Uterus (tissue), 4 donors: Measurements from ENCODE around the gene PSMD8. TPM values are rescaled to one million over a fixed set of nuclear protein-coding genes. Genes with fewer than 3 reads are reported as not detected.

Experiments
- DNase-seq, 2 donors: peaks; one replicate each; pipeline ENCODE4 v3.0.0-alpha.2; 2019 to 2020
- H3K27ac ChIP-seq, 2 donors: fragments of 200-600 bp; sonication (generic); 1 replicate in 1 of 2; 2 replicates in 1 of 2; pipeline ENCODE4 v1.5.1; 2016 to 2018
- H3K27me3 ChIP-seq, 2 donors: fragments of 200-600 bp; sonication (generic); one replicate each; pipeline ENCODE4 v1.5.1; 2018 to 2019; ENCODE audit warnings: control low read depth in 1 of 2
- H3K36me3 ChIP-seq, 2 donors: fragments of 200-600 bp; sonication (generic); one replicate each; pipeline ENCODE4 v1.5.1; 2019; ENCODE audit warnings: control low read depth in 1 of 2
- H3K4me1 ChIP-seq, 2 donors: fragments of 200-600 bp; sonication (generic); one replicate each; pipeline ENCODE4 v1.5.1; 2018 to 2019; ENCODE audit warnings: control low read depth in 1 of 2
- H3K4me3 ChIP-seq, 2 donors: fragments of 200-600 bp; sonication (generic); 1 replicate in 1 of 2; 2 replicates in 1 of 2; pipeline ENCODE4 v1.5.1; 2018 to 2019; ENCODE audit warnings: mild to moderate bottlenecking in 1 of 2
- H3K9me3 ChIP-seq, 2 donors: fragments of 200-600 bp; sonication (generic); one replicate each; pipeline ENCODE4 v1.5.1; 2019; ENCODE audit warnings: control low read depth in 1 of 2
- POLR2A ChIP-seq, 2 donors: fragments of 450-650 bp; IDR thresholded peaks; one replicate each; pipeline ENCODE4 v1.6.1; 2016; ENCODE audit warnings: antibody characterized with exemption in 2 of 2, mild to moderate bottlenecking in 1 of 2, moderate library complexity in 1 of 2
- intact Hi-C: fragments of 100-400 bp; cut with DNase I; formaldehyde crosslinking; loops from one replicate; pipeline ENCODE4 v1.15.1; 2023; ENCODE audit warnings: low total_unique reads
- total RNA-seq, 4 donors: library from RNA; depleted of rRNA in 3 of 4; stranded (reverse); fragments of >200 nt in 3 of 4; gene quantifications; one replicate each; pipeline versions ENCODE4 v1.1.0 to v1.2.4, GENCODE V29; 2014 to 2023
- TF ChIP-seq, protein P1 (sequence below), 4 experiments: fragments of 200-600 bp in 2 of 4; fragments of 450-650 bp in 2 of 4; sonication (generic) in 2 of 4; IDR thresholded peaks; one replicate each; pipeline ENCODE4 v1.5.1; 2016 to 2019; ENCODE audit warnings: antibody characterized with exemption in 4 of 4, mild to moderate bottlenecking in 2 of 4, moderate library complexity in 1 of 4
- donor health status: DM: yes; HTN: yes; CAD: no.

Gene PSMD8
- total RNA-seq, 4 donors from 2014 or later, result 67.4 to 156 (median 128) TPM

DNA sequence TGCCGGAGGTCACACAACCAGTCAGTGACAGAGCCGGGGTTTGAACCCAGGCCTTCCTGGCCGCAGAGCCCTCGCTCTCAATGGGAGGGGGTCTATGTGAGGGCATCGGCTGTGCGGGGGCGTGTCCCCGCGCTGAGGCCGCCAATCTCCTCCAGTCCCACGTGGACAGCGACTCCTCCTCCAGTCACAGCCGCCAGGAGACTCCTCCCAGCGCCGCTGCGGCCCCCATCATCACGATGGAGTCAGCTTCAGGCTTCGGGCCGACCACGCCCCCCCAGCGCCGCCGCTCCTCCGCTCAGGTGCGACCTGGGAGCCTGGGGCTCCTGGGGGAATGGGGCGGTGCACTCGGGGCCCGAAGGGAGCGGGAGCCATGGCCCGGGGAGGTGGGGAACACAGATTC lies 20.1 kb downstream of the PSMD8 start:
- H3K27me3 ChIP-seq, result peaks cover 0 to 12% of the 10 kb centered on the region in 2 donors
- DNase-seq, result no peak
- no peak overlapping the region for H3K4me3 ChIP-seq
- H3K9me3 ChIP-seq, result no peaks in the 10 kb centered on the region
- intact Hi-C loops, result no loop called here
- no peaks in the 10 kb centered on the region for H3K36me3 ChIP-seq
- TF ChIP-seq, protein P1, sequence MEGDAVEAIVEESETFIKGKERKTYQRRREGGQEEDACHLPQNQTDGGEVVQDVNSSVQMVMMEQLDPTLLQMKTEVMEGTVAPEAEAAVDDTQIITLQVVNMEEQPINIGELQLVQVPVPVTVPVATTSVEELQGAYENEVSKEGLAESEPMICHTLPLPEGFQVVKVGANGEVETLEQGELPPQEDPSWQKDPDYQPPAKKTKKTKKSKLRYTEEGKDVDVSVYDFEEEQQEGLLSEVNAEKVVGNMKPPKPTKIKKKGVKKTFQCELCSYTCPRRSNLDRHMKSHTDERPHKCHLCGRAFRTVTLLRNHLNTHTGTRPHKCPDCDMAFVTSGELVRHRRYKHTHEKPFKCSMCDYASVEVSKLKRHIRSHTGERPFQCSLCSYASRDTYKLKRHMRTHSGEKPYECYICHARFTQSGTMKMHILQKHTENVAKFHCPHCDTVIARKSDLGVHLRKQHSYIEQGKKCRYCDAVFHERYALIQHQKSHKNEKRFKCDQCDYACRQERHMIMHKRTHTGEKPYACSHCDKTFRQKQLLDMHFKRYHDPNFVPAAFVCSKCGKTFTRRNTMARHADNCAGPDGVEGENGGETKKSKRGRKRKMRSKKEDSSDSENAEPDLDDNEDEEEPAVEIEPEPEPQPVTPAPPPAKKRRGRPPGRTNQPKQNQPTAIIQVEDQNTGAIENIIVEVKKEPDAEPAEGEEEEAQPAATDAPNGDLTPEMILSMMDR (IDR thresholded peaks at IDR 0.05), result no peak
- TF ChIP-seq POLR2A (IDR thresholded peaks at IDR 0.05), result no peak
- no peaks in the 10 kb centered on the region for H3K4me1 ChIP-seq
- no peak overlapping the region for H3K27ac ChIP-seq

DNA sequence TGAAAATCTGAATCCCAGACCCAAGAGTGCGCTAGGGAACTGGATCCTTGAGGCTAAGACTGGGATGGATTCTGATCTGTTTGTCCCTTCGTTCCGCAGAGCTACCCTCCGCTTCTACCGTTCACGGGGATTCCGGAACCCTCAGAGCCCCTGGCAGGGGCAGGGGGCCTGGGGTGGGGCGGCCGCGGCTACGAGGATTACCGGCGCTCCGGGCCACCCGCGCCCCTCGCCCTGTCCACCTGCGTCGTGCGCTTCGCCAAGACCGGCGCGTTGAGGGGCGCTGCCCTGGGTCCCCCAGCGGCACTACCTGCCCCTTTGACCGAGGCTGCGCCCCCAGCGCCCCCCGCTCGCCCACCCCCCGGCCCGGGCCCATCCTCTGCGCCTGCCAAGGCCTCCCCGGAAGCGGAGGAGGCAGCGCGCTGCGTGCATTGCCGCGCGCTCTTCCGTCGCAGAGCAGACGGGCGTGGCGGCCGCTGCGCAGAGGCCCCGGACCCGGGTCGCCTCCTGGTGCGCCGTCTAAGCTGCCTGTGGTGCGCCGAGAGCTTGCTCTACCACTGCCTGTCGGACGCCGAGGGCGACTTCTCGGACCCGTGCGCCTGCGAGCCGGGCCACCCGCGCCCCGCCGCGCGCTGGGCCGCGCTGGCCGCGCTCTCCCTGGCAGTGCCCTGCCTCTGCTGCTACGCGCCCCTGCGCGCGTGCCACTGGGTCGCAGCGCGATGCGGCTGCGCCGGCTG lies 21.2 kb downstream of the PSMD8 start:
- Histone ChIP-seq H3K27ac (no peak overlapping the region), H3K9me3 (no peaks in the 10 kb centered on the region), H3K4me1 (no peaks in the 10 kb centered on the region), H3K4me3 (no peak overlapping the region), H3K27me3 (peaks cover 0 to 13% of the 10 kb centered on the region in 2 donors), H3K36me3 (no peaks in the 10 kb centered on the region)
- TF ChIP-seq POLR2A (IDR thresholded peaks at IDR 0.05), result no peak
- TF ChIP-seq, protein P1 (IDR thresholded peaks at IDR 0.05), result no peak
- DNase-seq, result no peak
- intact Hi-C loops, result no loop called here

DNA sequence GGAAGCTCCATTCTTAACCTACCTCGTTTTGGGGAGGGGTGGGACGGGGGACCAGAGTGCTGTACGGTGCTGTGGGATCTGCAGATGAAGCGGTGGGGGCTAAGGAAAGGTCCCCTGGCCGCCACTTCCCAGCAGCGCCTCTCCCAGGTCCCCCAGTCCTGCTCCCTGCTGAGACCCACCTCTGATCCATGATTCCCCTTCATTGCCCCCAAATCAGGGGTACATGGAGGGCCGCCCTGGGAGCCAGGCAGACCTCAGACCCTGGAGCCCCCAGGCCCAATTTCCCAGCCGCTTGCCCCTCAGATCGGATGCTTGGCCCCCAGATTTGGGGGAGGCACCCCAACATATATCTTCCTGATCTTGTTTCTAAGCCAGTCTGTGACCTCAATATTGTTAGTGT lies 24.7 kb downstream of the PSMD8 start:
- intact Hi-C loops, result no loop called here
- H3K27me3 ChIP-seq, result peaks cover 0 to 13% of the 10 kb centered on the region in 2 donors

DNA sequence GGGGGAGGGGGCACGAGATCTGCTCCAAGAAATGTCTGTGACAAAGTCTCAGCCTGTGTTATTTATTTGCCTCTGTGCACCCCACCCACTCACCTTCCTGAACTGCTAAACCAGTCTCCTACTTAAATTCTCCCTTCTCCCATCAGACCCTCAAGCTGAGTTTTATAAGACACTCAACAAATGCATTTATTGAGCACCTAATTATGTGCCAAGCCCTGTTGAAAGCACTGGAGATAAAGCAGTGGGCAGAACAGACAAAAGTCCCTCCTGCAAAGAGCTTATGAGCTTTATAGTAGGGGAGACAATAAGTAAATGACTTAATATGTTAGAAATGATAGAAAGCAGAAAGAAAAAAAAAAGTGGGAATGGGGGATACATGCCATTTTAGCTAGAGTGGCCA lies 25.2 kb downstream of the PSMD8 start:
- TF ChIP-seq POLR2A (IDR thresholded peaks at IDR 0.05), result no peak
- TF ChIP-seq, protein P1 (IDR thresholded peaks at IDR 0.05), result no peak
- Histone ChIP-seq H3K4me1 (no peaks in the 10 kb centered on the region), H3K27ac (no peak overlapping the region), H3K36me3 (no peaks in the 10 kb centered on the region), H3K4me3 (no peak overlapping the region), H3K9me3 (no peaks in the 10 kb centered on the region), H3K27me3 (peaks cover 0 to 13% of the 10 kb centered on the region in 2 donors)
- DNase-seq, result no peak
- intact Hi-C loops, result no loop called here

More for the DNA sequence above, 24.7 kb downstream of the PSMD8 start:
- Histone ChIP-seq H3K4me3 (no peak overlapping the region), H3K36me3 (no peaks in the 10 kb centered on the region), H3K9me3 (no peaks in the 10 kb centered on the region), H3K27ac (no peak overlapping the region), H3K4me1 (no peaks in the 10 kb centered on the region)
- TF ChIP-seq, protein P1 (IDR thresholded peaks at IDR 0.05), result no peak
- TF ChIP-seq POLR2A (IDR thresholded peaks at IDR 0.05), result no peak
- no peak for DNase-seq

DNA sequence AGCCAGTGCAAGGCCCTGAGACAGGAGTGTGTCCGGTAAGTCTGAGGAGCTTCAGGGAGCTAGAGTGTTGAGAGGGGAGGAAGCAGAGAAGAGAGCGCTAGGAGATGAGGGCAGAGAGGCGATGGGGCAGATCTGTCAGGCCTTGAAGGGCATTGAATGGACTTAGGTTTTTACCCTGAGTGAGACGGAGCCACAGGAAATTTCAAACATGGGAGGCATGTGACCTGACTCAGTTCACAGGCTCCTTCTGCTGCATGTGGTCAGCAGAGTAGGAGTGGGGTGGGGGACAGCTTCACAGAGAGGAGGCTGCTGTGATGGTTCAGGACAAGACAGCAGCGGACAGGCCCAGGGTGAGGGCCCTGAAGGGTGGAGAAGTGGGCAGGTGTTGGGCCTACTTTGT lies 26.0 kb downstream of the PSMD8 start:
- intact Hi-C loops, result no loop called here
- Histone ChIP-seq H3K27me3 (peaks cover 0 to 13% of the 10 kb centered on the region in 2 donors), H3K36me3 (no peaks in the 10 kb centered on the region), H3K9me3 (no peaks in the 10 kb centered on the region), H3K4me3 (no peak overlapping the region), H3K27ac (no peak overlapping the region), H3K4me1 (no peaks in the 10 kb centered on the region)
- no peak for DNase-seq
- TF ChIP-seq, protein P1 (IDR thresholded peaks at IDR 0.05), result no peak
- no peak for TF ChIP-seq POLR2A (IDR thresholded peaks at IDR 0.05)
